Measurements from ENCODE around the gene GPX4.
"Not testable (repeated sequence)": the region's sequence is repeated elsewhere in the genome, so short reads cannot be mapped to it uniquely, and the experiment has no call there.

Gene GPX4

GRCh38 chr19:1123885-1124677 is 20.3 kb downstream of the GPX4 start:
- no peak for DNase-seq (ENCODE audit: low read depth, low spot score)
- H3K4me3 ChIP-seq (ENCODE audit: low read length) = no peak overlapping the region

- DNase-seq (ENCODE audit: low read depth, low spot score) = no peak
- H3K4me3 ChIP-seq (ENCODE audit: low read length) = no peak overlapping the region
These were observed 22.0 kb downstream of the GPX4 start for GRCh38 chr19:1125601-1126467.

GRCh38 chr19:1126984-1127760 is 23.4 kb downstream of the GPX4 start:
- no peak for DNase-seq (ENCODE audit: low read depth, low spot score)
- no peak overlapping the region for H3K4me3 ChIP-seq (ENCODE audit: low read length)

GRCh38 chr19:1128106-1128505 is 24.3 kb downstream of the GPX4 start:
- H3K4me3 ChIP-seq (ENCODE audit: low read length) = no peak overlapping the region
- no peak for DNase-seq (ENCODE audit: low read depth, low spot score)

- H3K4me3 ChIP-seq (ENCODE audit: low read length); DNase-seq (ENCODE audit: low read depth, low spot score): not testable (repeated sequence)
These were observed 25.3 kb downstream of the GPX4 start for GRCh38 chr19:1129084-1129483.

GRCh38 chr19:1129535-1129934 is 25.7 kb downstream of the GPX4 start:
- DNase-seq (ENCODE audit: low read depth, low spot score) = no peak
- H3K4me3 ChIP-seq (ENCODE audit: low read length) = no peak overlapping the region

GRCh38 chr19:1130771-1131717 is 27.2 kb downstream of the GPX4 start:
- DNase-seq (ENCODE audit: low read depth, low spot score) = no peak
- peak overlapping the region; percentile 48 for H3K4me3 ChIP-seq (ENCODE audit: low read length)

- H3K4me3 ChIP-seq (ENCODE audit: low read length) = peak overlapping the region; percentile 48
- DNase-seq (ENCODE audit: low read depth, low spot score) = peak; percentile 38
These were observed 28.1 kb downstream of the GPX4 start for GRCh38 chr19:1131718-1132551.

- no peak for DNase-seq (ENCODE audit: low read depth, low spot score)
- H3K4me3 ChIP-seq (ENCODE audit: low read length) = peak overlapping the region; percentile 48
These were observed 29.0 kb downstream of the GPX4 start for GRCh38 chr19:1132552-1133383.

GRCh38 chr19:1133471-1133929 is 29.7 kb downstream of the GPX4 start:
- H3K4me3 ChIP-seq (ENCODE audit: low read length) = no peak overlapping the region
- DNase-seq (ENCODE audit: low read depth, low spot score) = peak; percentile 37

- H3K4me3 ChIP-seq (ENCODE audit: low read length) = no peak overlapping the region
- DNase-seq (ENCODE audit: low read depth, low spot score) = no peak
These were observed 30.6 kb downstream of the GPX4 start for GRCh38 chr19:1134431-1134830.

- DNase-seq (ENCODE audit: low read depth, low spot score) = no peak
- H3K4me3 ChIP-seq (ENCODE audit: low read length) = no peak overlapping the region
These were observed 31.7 kb downstream of the GPX4 start for GRCh38 chr19:1135454-1135853.

GRCh38 chr19:1136201-1136600 is 32.4 kb downstream of the GPX4 start:
- H3K4me3 ChIP-seq (ENCODE audit: low read length) = no peak overlapping the region
- DNase-seq (ENCODE audit: low read depth, low spot score) = no peak

GRCh38 chr19:1136621-1137317 is 33.0 kb downstream of the GPX4 start:
- no peak overlapping the region for H3K4me3 ChIP-seq (ENCODE audit: low read length)
- no peak for DNase-seq (ENCODE audit: low read depth, low spot score)

GRCh38 chr19:1138121-1138520 is 34.3 kb downstream of the GPX4 start:
- no peak for DNase-seq (ENCODE audit: low read depth, low spot score)

GRCh38 chr19:1139126-1139525 is 35.3 kb downstream of the GPX4 start:
- no peak overlapping the region for H3K4me3 ChIP-seq (ENCODE audit: low read length)
- DNase-seq (ENCODE audit: low read depth, low spot score) = no peak

More at GRCh38 chr19:1138121-1138520, 34.3 kb downstream of the GPX4 start:
- no peak overlapping the region for H3K4me3 ChIP-seq (ENCODE audit: low read length)
